Testis (tissue), 3 donors: ENCODE data around the gene SERTAD1. TPM values are rescaled to one million over a fixed set of nuclear protein-coding genes. Genes with fewer than 3 reads are reported as not detected.

ENCODE experiments used
- DNase-seq: peaks from one replicate; pipeline ENCODE4 v3.0.0-alpha.2; 2019
- H3K27ac ChIP-seq, 2 donors: fragments of 200-600 bp; sonication (generic); one replicate each; pipeline ENCODE4 v1.5.1; 2019
- H3K27me3 ChIP-seq: fragments of 200-600 bp; sonication (generic); one replicate; pipeline ENCODE4 v1.5.1; 2019
- H3K36me3 ChIP-seq: fragments of 200-600 bp; sonication (generic); one replicate; pipeline ENCODE4 v1.5.1; 2017; ENCODE audit warnings: low read depth; ENCODE audit errors: missing control alignments
- H3K4me1 ChIP-seq: fragments of 200-600 bp; sonication (generic); one replicate; pipeline ENCODE4 v1.5.1; 2019
- H3K4me3 ChIP-seq, 2 donors: fragments of 200-600 bp; sonication (generic); one replicate each; pipeline ENCODE4 v1.5.1; 2017 to 2019
- H3K9me3 ChIP-seq: fragments of 200-600 bp; sonication (generic); one replicate; pipeline ENCODE4 v1.5.1; 2017
- CTCF ChIP-seq, 3 experiments: fragments of 450-650 bp in 2 of 3; fragments of 200-600 bp in 1 of 3; sonication (generic) in 1 of 3; IDR thresholded peaks; one replicate each; pipeline ENCODE4 v1.5.1; 2016 to 2019; ENCODE audit warnings: antibody characterized with exemption in 3 of 3, mild to moderate bottlenecking in 2 of 3, moderate library complexity in 1 of 3
- POLR2A ChIP-seq: fragments of 450-650 bp; IDR thresholded peaks from one replicate; pipeline ENCODE4 v1.6.1; 2017; ENCODE audit warnings: antibody characterized with exemption, mild to moderate bottlenecking, moderate library complexity
- WGBS, 2 donors: methylation state at CpG; one replicate each; pipeline ENCODE4 v1.1.5; 2018; 5-methylcytosine and 5-hydroxymethylcytosine counted together
- intact Hi-C: fragments of 100-400 bp; cut with DNase I; formaldehyde crosslinking; loops from one replicate; pipeline ENCODE4 v1.15.1; 2023; ENCODE audit warnings: low total_unique reads
- polyA plus RNA-seq: library from polyadenylated mRNA; stranded (reverse); fragments of 350-450 nt; fragmentation: Illumina TruSeq; extraction: RNeasy Lipid Tissue Mini Kit (QIAGEN cat#74804); gene quantifications from one replicate; pipeline ENCODE4 v1.2.3, GENCODE V29; 2014; ENCODE audit warnings: low read depth, low replicate concordance; ENCODE audit not compliant: insufficient read depth
- small RNA-seq, 2 donors: library from RNA; depleted of rRNA; stranded (forward); fragments of <200 nt; gene quantifications; one replicate each; pipeline ENCODE3, GENCODE V24; 2016
- total RNA-seq, 2 donors: library from RNA; depleted of rRNA; stranded (reverse); fragments of >200 nt; gene quantifications; one replicate each; pipeline ENCODE4 v1.2.3, GENCODE V29; 2016

SERTAD1 gene
- total and polyA plus RNA-seq, 3 donors from 2014 or later, result 8.3 to 10.9 (median 8.6) TPM

GRCh38 chr19:40374084-40374483 is 51.7 kb downstream of the SERTAD1 start:
- H3K36me3 ChIP-seq, result no peaks in the 10 kb centered on the region
- no peak for DNase-seq
- no peak overlapping the region for H3K4me3 ChIP-seq
- TF ChIP-seq CTCF (IDR thresholded peaks at IDR 0.05), result no peak
- TF ChIP-seq POLR2A, result no peak
- intact Hi-C loops, result no loop called here
- no peak overlapping the region for H3K27ac ChIP-seq
- 97 to 100% methylated on average over 4 to 7 of the region's 7 CpGs for WGBS, 2 donors
- no peaks in the 10 kb centered on the region for H3K27me3 ChIP-seq
- H3K9me3 ChIP-seq, result no peaks in the 10 kb centered on the region
- peaks cover 3% of the 10 kb centered on the region for H3K4me1 ChIP-seq

- 100% methylated on average over 5 of the region's 5 CpGs; no CpG with 5 or more reads in 1 of the 2 donors for WGBS, 2 donors
- TF ChIP-seq POLR2A (no peak), CTCF (IDR thresholded peaks at IDR 0.05) (no peak)
- Histone ChIP-seq H3K4me3 (no peak overlapping the region), H3K4me1 (no peaks in the 10 kb centered on the region), H3K36me3 (no peaks in the 10 kb centered on the region), H3K27me3 (no peaks in the 10 kb centered on the region), H3K27ac (no peak overlapping the region), H3K9me3 (no peaks in the 10 kb centered on the region)
- intact Hi-C loops, result no loop called here
- DNase-seq, result no peak
Observed at GRCh38 chr19:40371802-40372122, 54.0 kb downstream of the SERTAD1 start.

Small RNA genes lying within 50 kb of the gene (small RNA-seq; reads per million reads assigned to genes)
- 0 reads per million in 2 donors for gene RF00017

Other genes starting within 250 kb of the SERTAD1 start
- gene MAP3K10, start 234.6 kb downstream of the SERTAD1 start, total RNA-seq, result 10 to 100 TPM; 23.8 to 35.0 TPM
- gene MAP3K10, start 234.6 kb downstream of the SERTAD1 start, polyA plus RNA-seq, result 23.1 TPM
- under 1 TPM; 0.50 to 0.71 TPM for gene TTC9B, start 207.6 kb downstream of the SERTAD1 start, total RNA-seq
- gene TTC9B, start 207.6 kb downstream of the SERTAD1 start, polyA plus RNA-seq, result 0.30 TPM
- 1 to 10 TPM; 1.2 to 2.3 TPM for gene CCNP, start 199.3 kb downstream of the SERTAD1 start, total RNA-seq
- gene CCNP, start 199.3 kb downstream of the SERTAD1 start, polyA plus RNA-seq, result 0.74 TPM
- 100 to 1,000 TPM; 195 to 229 TPM for gene AKT2, start 140.6 kb downstream of the SERTAD1 start, total RNA-seq
- gene AKT2, start 140.6 kb downstream of the SERTAD1 start, polyA plus RNA-seq, result 154 TPM
- 10 to 100 TPM; 48.9 to 57.1 TPM for gene C19orf47, start 77.6 kb downstream of the SERTAD1 start, total RNA-seq
- gene C19orf47, start 77.6 kb downstream of the SERTAD1 start, polyA plus RNA-seq, result 62.2 TPM
- gene PLD3, start 77.3 kb downstream of the SERTAD1 start, total RNA-seq, result 100 to 1,000 TPM; 277 to 533 TPM
- 219 TPM for gene PLD3, start 77.3 kb downstream of the SERTAD1 start, polyA plus RNA-seq
- 10 to 100 TPM; 13.7 to 30.3 TPM for gene HIPK4, start 35.8 kb downstream of the SERTAD1 start, total RNA-seq
- gene HIPK4, start 35.8 kb downstream of the SERTAD1 start, polyA plus RNA-seq, result 32.8 TPM
- 1 to 10 TPM; 4.9 to 5.1 TPM for gene PRX, start 12.6 kb downstream of the SERTAD1 start, total RNA-seq
- gene PRX, start 12.6 kb downstream of the SERTAD1 start, polyA plus RNA-seq, result 3.6 TPM
- 10 to 100 TPM; 24.3 to 33.9 TPM for gene SERTAD3, start 18.3 kb upstream of the SERTAD1 start, total RNA-seq
- gene SERTAD3, start 18.3 kb upstream of the SERTAD1 start, polyA plus RNA-seq, result 22.4 TPM
- gene BLVRB, start 39.8 kb upstream of the SERTAD1 start, total RNA-seq, result 10 to 100 TPM; 25.0 to 43.3 TPM
- 36.8 TPM for gene BLVRB, start 39.8 kb upstream of the SERTAD1 start, polyA plus RNA-seq
- gene SPTBN4, start 41.0 kb upstream of the SERTAD1 start, total RNA-seq, result 10 to 100 TPM; 18.3 to 27.9 TPM
- gene SPTBN4, start 41.0 kb upstream of the SERTAD1 start, polyA plus RNA-seq, result 7.2 TPM
- 10 to 100 TPM; 35.6 to 56.3 TPM for gene SHKBP1, start 150.9 kb upstream of the SERTAD1 start, total RNA-seq
- gene SHKBP1, start 150.9 kb upstream of the SERTAD1 start, polyA plus RNA-seq, result 37.2 TPM
- gene LTBP4, start 175.4 kb upstream of the SERTAD1 start, total RNA-seq, result 100 to 1,000 TPM; 309 to 417 TPM
- gene LTBP4, start 175.4 kb upstream of the SERTAD1 start, polyA plus RNA-seq, result 270 TPM